GM23338 (cell line): Measurements from ENCODE around the gene IGF2R. TPM values are rescaled to one million over a fixed set of nuclear protein-coding genes. Genes with fewer than 3 reads are reported as not detected.

Source experiments
- ATAC-seq: fragments of 200-7000 bp; cut with Tn5 transposase; 3 replicates; pipeline ENCODE4 v1.9.1; 2020
- DNase-seq: peaks from one replicate; pipeline ENCODE4 v3.0.0-alpha.2; 2015; ENCODE audit warnings: low spot score
- H2AFZ ChIP-seq: fragments of 200-600 bp; sonication (generic); 2 replicates; pipeline ENCODE4 v1.8.0; 2016; ENCODE audit warnings: antibody characterized with exemption, mild to moderate bottlenecking, moderate library complexity
- H3F3A ChIP-seq: fragments of 200-600 bp; sonication (generic); replicated peaks from 2 replicates; pipeline ENCODE4 v1.8.0; 2017; ENCODE audit warnings: antibody characterized with exemption, mixed run types, low read depth
- H3K27ac ChIP-seq: fragments of 200-600 bp; sonication (generic); 2 replicates; pipeline ENCODE4 v1.6.1; 2016; ENCODE audit warnings: low read depth
- H3K27me3 ChIP-seq: fragments of 200-600 bp; sonication (generic); 2 replicates; pipeline ENCODE4 v1.8.0; 2016; ENCODE audit warnings: mild to moderate bottlenecking, mixed run types, moderate library complexity; ENCODE audit not compliant: insufficient read depth
- H3K36me3 ChIP-seq: fragments of 200-600 bp; sonication (generic); 2 replicates; pipeline ENCODE4 v1.8.0; 2016; ENCODE audit warnings: mild to moderate bottlenecking; ENCODE audit not compliant: insufficient read depth
- H3K4me1 ChIP-seq: fragments of 200-600 bp; sonication (generic); 2 replicates; pipeline ENCODE4 v1.8.0; 2016; ENCODE audit warnings: mild to moderate bottlenecking, moderate library complexity; ENCODE audit not compliant: insufficient read depth
- H3K4me2 ChIP-seq: fragments of 200-600 bp; sonication (generic); 2 replicates; pipeline ENCODE4 v1.7.1; 2017; ENCODE audit warnings: mixed run types
- H3K4me3 ChIP-seq: fragments of 200-600 bp; sonication (generic); 2 replicates; pipeline ENCODE4 v1.6.1; 2016; ENCODE audit warnings: mixed run types
- H3K79me2 ChIP-seq: fragments of 200-600 bp; sonication (generic); replicated peaks from 2 replicates; pipeline ENCODE4 v1.8.0; 2017; ENCODE audit warnings: mild to moderate bottlenecking; ENCODE audit not compliant: insufficient read depth
- H3K9me2 ChIP-seq: fragments of 200-600 bp; sonication (generic); 2 replicates; pipeline ENCODE4 v1.8.0; 2017; ENCODE audit not compliant: insufficient read depth
- H4K20me1 ChIP-seq: fragments of 200-600 bp; sonication (generic); replicated peaks from 2 replicates; pipeline ENCODE4 v1.8.0; 2017; ENCODE audit warnings: mild to moderate bottlenecking; ENCODE audit not compliant: insufficient read depth
- H3K27ac Mint-ChIP-seq: 2 replicates; pipeline ENCODE4 v1.8.0; 2020; ENCODE audit warnings: inconsistent platforms, mild to moderate bottlenecking, moderate library complexity, mixed read lengths
- H3K27me3 Mint-ChIP-seq: 3 replicates; pipeline ENCODE4 v1.8.0; 2022; ENCODE audit warnings: low read depth, mild to moderate bottlenecking, moderate library complexity, mixed read lengths, inconsistent platforms; ENCODE audit not compliant: insufficient read depth, poor library complexity
- H3K36me3 Mint-ChIP-seq: 3 replicates; pipeline ENCODE4 v1.8.0; 2021; ENCODE audit warnings: low read depth, mild to moderate bottlenecking, inconsistent platforms, moderate library complexity, mixed read lengths
- H3K4me1 Mint-ChIP-seq: 3 replicates; pipeline ENCODE4 v1.8.0; 2020; ENCODE audit warnings: mild to moderate bottlenecking, inconsistent platforms, mixed read lengths
- H3K4me3 Mint-ChIP-seq: 3 replicates; pipeline ENCODE4 v1.8.0; 2021; ENCODE audit warnings: moderate library complexity, mild to moderate bottlenecking, inconsistent platforms, mixed read lengths
- H3K9me3 Mint-ChIP-seq: 3 replicates; pipeline ENCODE4 v1.8.0; 2020; ENCODE audit warnings: moderate library complexity, mild to moderate bottlenecking, inconsistent platforms, mixed read lengths
- EZH2 ChIP-seq: fragments of 200-600 bp; sonication (generic); IDR thresholded peaks from one replicate; pipeline ENCODE4 v1.8.0; 2017; ENCODE audit warnings: antibody characterized with exemption, mild to moderate bottlenecking, low read depth; ENCODE audit not compliant: unreplicated experiment
- EZH2phosphoT487 ChIP-seq: fragments of 200-600 bp; sonication (generic); IDR thresholded peaks from one replicate; pipeline ENCODE4 v1.8.1; 2018; ENCODE audit warnings: antibody characterized with exemption; ENCODE audit not compliant: unreplicated experiment
- JUNB ChIP-seq: IDR thresholded peaks from one replicate; pipeline ENCODE4 v1.6.1; 2016; ENCODE audit warnings: antibody characterized with exemption; ENCODE audit not compliant: unreplicated experiment
- NANOG ChIP-seq: IDR thresholded peaks from 2 replicates; pipeline ENCODE4 v1.6.1; 2016; ENCODE audit warnings: antibody characterized with exemption, borderline replicate concordance
- POLR2AphosphoS5 ChIP-seq: IDR thresholded peaks from 2 replicates; pipeline ENCODE4 v1.6.1; 2016; ENCODE audit warnings: antibody characterized with exemption, low read depth
- STAT1 ChIP-seq: IDR thresholded peaks from one replicate; pipeline ENCODE4 v1.6.1; 2016; ENCODE audit warnings: antibody characterized with exemption; ENCODE audit not compliant: unreplicated experiment
- ZNF462 ChIP-seq: fragments of 250-450 bp; sonication (Bioruptor Pico); IDR thresholded peaks from 2 replicates; pipeline ENCODE4 v1.5.0; 2020; ENCODE audit warnings: mild to moderate bottlenecking, moderate library complexity
- polyA plus RNA-seq: library from polyadenylated mRNA; unstranded; fragments of >200 nt; fragmentation: Nextera tagmentation; extraction: Ambion mirVana; gene quantifications from 2 replicates; pipeline ENCODE4 v1.2.1, GENCODE V29; 2016
- total RNA-seq: library from RNA; depleted of rRNA; stranded (reverse); fragments of >200 nt; shearing (Covaris generic); gene quantifications from 2 replicates; pipeline ENCODE4 v1.2.3, GENCODE V29; 2014
- TF ChIP-seq, protein P1 (sequence below), 2 experiments: fragments of 200-600 bp in 1 of 2; sonication (generic) in 1 of 2; conservative IDR thresholded peaks; 2 replicates each; pipeline versions ENCODE4 v1.5.1 to v1.6.1; 2016 to 2017; ENCODE audit warnings: antibody characterized with exemption in 2 of 2, low read depth in 2 of 2, mild to moderate bottlenecking in 2 of 2, moderate library complexity in 1 of 2
- TF ChIP-seq, protein P2 (sequence below): IDR thresholded peaks from 2 replicates; pipeline ENCODE4 v1.6.1; 2016; ENCODE audit warnings: antibody characterized with exemption
- TF ChIP-seq, protein P3 (sequence below): IDR thresholded peaks from one replicate; pipeline ENCODE4 v1.6.1; 2018; ENCODE audit warnings: antibody characterized with exemption; ENCODE audit not compliant: unreplicated experiment

The IGF2R gene
- total and polyA plus RNA-seq, 2 experiments from 2014 or later, result 12.5 to 76.4 TPM

DNA sequence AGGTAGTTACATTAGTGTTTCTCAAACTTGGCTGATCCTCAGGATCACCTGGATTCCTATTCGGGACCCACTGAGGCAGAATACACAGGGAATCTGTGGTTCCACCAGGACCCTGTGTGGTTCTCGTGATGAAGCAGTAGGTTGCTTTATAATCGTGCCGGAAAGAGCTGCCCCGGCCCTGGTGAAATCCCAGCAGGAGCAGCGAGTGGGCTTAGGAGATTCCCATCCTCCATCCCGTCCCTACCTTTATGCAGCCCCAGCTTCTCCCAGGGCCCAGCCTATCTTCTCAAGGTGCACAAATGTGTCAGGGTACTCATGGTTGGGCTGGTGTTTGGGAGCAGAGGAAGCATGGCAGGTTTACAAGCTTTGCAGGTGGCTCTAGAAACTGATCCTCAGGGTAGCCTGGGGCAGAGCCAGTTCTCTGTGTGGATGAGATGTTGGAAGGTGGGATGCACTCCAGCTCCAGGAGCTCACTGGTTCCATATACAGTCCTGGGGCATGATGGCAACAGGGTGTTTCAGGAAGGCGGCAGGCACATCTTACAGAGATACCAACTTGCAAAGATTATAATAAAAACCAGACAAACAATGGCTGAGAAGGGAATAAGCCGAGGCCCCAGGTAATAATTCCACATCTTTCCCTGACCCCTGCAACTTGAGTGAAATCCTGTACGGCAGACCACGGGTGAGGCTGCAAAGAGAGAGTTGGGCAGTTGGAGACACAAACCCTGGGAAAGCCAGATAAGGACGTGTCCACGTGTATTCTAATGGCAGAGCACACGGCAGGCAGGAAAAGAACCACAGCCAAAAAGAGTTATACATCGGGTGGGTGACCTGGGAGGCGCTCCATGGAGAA lies 158.6 kb downstream of the IGF2R start:
- Histone ChIP-seq H3K27me3 (no peaks in the 10 kb centered on the region), H2AFZ (no peak overlapping the region), H3K27ac (no peak overlapping the region), H3K4me3 (no peak overlapping the region), H3K4me2 (no peak overlapping the region), H3K36me3 (no peaks in the 10 kb centered on the region), H3K4me1 (peaks cover 8% of the 10 kb centered on the region), H3K79me2 (no peaks in the 10 kb centered on the region), H4K20me1 (no peaks in the 10 kb centered on the region), H3K9me2 (no peaks in the 10 kb centered on the region), H3F3A (no peaks in the 10 kb centered on the region)
- no peaks in the 10 kb centered on the region; the same call in 1 of the 3 replicates for H3K36me3 Mint-ChIP-seq
- no peak for ATAC-seq
- no peak overlapping the region for H3K4me3 Mint-ChIP-seq
- DNase-seq, result no peak
- H3K4me1 Mint-ChIP-seq, result peaks cover 18% of the 10 kb centered on the region
- peaks cover 5% of the 10 kb centered on the region; the same call in 2 of the 3 replicates for H3K9me3 Mint-ChIP-seq
- H3K27me3 Mint-ChIP-seq, result peaks cover 12% of the 10 kb centered on the region
- no peak overlapping the region for H3K27ac Mint-ChIP-seq
- TF ChIP-seq POLR2AphosphoS5 (no peak), STAT1 (no peak), EZH2phosphoT487 (no peak), NANOG (no peak), EZH2 (no peak), ZNF462 (CRISPR knock-in tag) (no peak), JUNB (no peak)
- TF ChIP-seq, protein P1, sequence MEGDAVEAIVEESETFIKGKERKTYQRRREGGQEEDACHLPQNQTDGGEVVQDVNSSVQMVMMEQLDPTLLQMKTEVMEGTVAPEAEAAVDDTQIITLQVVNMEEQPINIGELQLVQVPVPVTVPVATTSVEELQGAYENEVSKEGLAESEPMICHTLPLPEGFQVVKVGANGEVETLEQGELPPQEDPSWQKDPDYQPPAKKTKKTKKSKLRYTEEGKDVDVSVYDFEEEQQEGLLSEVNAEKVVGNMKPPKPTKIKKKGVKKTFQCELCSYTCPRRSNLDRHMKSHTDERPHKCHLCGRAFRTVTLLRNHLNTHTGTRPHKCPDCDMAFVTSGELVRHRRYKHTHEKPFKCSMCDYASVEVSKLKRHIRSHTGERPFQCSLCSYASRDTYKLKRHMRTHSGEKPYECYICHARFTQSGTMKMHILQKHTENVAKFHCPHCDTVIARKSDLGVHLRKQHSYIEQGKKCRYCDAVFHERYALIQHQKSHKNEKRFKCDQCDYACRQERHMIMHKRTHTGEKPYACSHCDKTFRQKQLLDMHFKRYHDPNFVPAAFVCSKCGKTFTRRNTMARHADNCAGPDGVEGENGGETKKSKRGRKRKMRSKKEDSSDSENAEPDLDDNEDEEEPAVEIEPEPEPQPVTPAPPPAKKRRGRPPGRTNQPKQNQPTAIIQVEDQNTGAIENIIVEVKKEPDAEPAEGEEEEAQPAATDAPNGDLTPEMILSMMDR (conservative IDR thresholded peaks at IDR 0.05; ENCODE audit: low read depth in 2 of 2), result no peak
- TF ChIP-seq, protein P2, sequence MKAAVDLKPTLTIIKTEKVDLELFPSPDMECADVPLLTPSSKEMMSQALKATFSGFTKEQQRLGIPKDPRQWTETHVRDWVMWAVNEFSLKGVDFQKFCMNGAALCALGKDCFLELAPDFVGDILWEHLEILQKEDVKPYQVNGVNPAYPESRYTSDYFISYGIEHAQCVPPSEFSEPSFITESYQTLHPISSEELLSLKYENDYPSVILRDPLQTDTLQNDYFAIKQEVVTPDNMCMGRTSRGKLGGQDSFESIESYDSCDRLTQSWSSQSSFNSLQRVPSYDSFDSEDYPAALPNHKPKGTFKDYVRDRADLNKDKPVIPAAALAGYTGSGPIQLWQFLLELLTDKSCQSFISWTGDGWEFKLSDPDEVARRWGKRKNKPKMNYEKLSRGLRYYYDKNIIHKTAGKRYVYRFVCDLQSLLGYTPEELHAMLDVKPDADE, result no peak
- TF ChIP-seq, protein P3, sequence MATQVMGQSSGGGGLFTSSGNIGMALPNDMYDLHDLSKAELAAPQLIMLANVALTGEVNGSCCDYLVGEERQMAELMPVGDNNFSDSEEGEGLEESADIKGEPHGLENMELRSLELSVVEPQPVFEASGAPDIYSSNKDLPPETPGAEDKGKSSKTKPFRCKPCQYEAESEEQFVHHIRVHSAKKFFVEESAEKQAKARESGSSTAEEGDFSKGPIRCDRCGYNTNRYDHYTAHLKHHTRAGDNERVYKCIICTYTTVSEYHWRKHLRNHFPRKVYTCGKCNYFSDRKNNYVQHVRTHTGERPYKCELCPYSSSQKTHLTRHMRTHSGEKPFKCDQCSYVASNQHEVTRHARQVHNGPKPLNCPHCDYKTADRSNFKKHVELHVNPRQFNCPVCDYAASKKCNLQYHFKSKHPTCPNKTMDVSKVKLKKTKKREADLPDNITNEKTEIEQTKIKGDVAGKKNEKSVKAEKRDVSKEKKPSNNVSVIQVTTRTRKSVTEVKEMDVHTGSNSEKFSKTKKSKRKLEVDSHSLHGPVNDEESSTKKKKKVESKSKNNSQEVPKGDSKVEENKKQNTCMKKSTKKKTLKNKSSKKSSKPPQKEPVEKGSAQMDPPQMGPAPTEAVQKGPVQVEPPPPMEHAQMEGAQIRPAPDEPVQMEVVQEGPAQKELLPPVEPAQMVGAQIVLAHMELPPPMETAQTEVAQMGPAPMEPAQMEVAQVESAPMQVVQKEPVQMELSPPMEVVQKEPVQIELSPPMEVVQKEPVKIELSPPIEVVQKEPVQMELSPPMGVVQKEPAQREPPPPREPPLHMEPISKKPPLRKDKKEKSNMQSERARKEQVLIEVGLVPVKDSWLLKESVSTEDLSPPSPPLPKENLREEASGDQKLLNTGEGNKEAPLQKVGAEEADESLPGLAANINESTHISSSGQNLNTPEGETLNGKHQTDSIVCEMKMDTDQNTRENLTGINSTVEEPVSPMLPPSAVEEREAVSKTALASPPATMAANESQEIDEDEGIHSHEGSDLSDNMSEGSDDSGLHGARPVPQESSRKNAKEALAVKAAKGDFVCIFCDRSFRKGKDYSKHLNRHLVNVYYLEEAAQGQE, result no peak
